GM18867 (cell line): Measurements from ENCODE around the gene TEAD2.
"Not testable (repeated sequence)": the region's sequence is repeated elsewhere in the genome, so short reads cannot be mapped to it uniquely, and the experiment has no call there.

Experiments used
- ATAC-seq: cut with Tn5 transposase; IDR thresholded peaks from one replicate; pipeline ENCODE4 v1.9.1; 2021; ENCODE audit warnings: mild to moderate bottlenecking, moderate library complexity; ENCODE audit not compliant: unreplicated experiment

TEAD2 gene

GRCh38 chr19:49333811-49334288, 28.4 kb downstream of the TEAD2 start:
- ATAC-seq, result peak; percentile 38

- no peak for ATAC-seq
Measured at GRCh38 chr19:49333418-49333805, 28.8 kb downstream of the TEAD2 start.

GRCh38 chr19:49332691-49333417, 29.4 kb downstream of the TEAD2 start:
- not testable (repeated sequence) for ATAC-seq

GRCh38 chr19:49331616-49332055, 30.6 kb downstream of the TEAD2 start:
- peak; percentile 52 for ATAC-seq

- not testable (repeated sequence) for ATAC-seq
Measured at GRCh38 chr19:49331187-49331586, 31.0 kb downstream of the TEAD2 start.

GRCh38 chr19:49328741-49329140, 33.5 kb downstream of the TEAD2 start:
- ATAC-seq, result no peak

GRCh38 chr19:49327878-49328544, 34.2 kb downstream of the TEAD2 start:
- no peak for ATAC-seq

- ATAC-seq, result no peak
Measured at GRCh38 chr19:49326165-49326704, 36.0 kb downstream of the TEAD2 start.

- ATAC-seq, result not testable (repeated sequence)
Measured at GRCh38 chr19:49325756-49326155, 36.5 kb downstream of the TEAD2 start.

- ATAC-seq, result no peak
Measured at GRCh38 chr19:49324801-49325576, 37.2 kb downstream of the TEAD2 start, which contains the start of gene SLC6A16. SLC6A16 (minus strand) TSS chr19:49325191; CDS start chr19:49311347, 13,844 bp downstream.

- no peak for ATAC-seq
Measured at GRCh38 chr19:49318296-49318695, 43.9 kb downstream of the TEAD2 start.

GRCh38 chr19:49316284-49316683, 45.9 kb downstream of the TEAD2 start:
- no peak for ATAC-seq

GRCh38 chr19:49315111-49315510, 47.1 kb downstream of the TEAD2 start:
- no peak for ATAC-seq

GRCh38 chr19:49309087-49309486, 53.1 kb downstream of the TEAD2 start:
- ATAC-seq, result no peak

GRCh38 chr19:49306734-49307133, 55.5 kb downstream of the TEAD2 start:
- ATAC-seq, result not testable (repeated sequence)

- ATAC-seq, result no peak
Measured at GRCh38 chr19:49301866-49302252, 60.4 kb downstream of the TEAD2 start.

GRCh38 chr19:49301165-49301865, 60.9 kb downstream of the TEAD2 start:
- ATAC-seq, result peak; percentile 56

- not testable (repeated sequence) for ATAC-seq
Measured at GRCh38 chr19:49298653-49299052, 63.6 kb downstream of the TEAD2 start.

GRCh38 chr19:49297403-49297802, 64.8 kb downstream of the TEAD2 start:
- ATAC-seq, result no peak

GRCh38 chr19:49295208-49295880, 66.9 kb downstream of the TEAD2 start:
- ATAC-seq, result no peak
